Inflammatory macrophage (primary cell): ENCODE data around the gene ANO9.

Source experiments
- DNase-seq, 2 donors: peaks; one replicate each; pipeline ENCODE4 v3.0.0-alpha.2; 2020 to 2022

Gene ANO9

DNA sequence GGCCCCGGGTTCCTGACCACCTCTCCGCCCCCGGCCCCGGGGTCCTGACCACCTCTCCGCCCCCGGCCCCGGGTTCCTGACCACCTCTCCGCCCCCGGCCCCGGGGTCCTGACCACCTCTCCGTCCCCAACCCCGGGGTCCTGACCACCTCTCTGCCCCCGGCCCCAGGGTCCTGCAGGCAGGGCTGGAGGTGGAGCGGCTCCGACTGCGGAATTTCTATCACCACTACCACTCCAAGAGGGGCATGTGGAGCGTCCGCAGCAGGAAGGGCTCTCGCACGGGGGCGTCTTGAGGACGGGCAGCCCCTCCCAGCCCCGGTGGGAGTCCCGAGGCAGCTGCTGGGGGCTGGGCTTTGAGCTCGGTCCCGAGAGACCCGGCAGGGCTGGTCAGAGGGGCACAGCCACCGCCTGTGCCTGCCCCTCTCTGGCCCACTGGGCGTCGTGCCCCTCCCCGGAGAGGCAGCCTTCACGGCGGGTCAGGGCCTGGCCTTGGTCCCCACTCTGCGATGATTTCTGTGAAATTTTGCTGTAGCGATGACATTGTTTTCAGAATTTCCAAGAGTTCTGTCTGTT, 60.2 kb downstream of the ANO9 start:
- DNase-seq = no peak

DNA sequence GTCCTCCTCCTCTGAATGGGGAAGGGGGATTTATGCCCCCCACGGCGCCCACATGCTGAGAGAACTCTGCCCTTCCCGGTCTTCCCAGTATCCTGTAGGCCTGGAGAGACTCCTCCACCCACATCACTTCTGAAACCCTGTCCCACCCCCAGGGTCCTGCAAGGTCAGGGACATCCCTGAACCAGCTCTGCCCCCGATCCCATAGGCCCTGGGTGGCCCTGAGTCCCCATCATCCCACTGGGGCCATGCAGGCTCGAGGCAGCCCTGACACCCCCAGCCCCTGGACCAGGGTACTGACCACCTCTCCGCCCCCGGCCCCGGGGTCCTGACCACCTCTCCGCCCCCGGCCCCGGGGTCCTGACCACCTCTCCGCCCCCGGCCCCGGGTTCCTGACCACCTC, 60.8 kb downstream of the ANO9 start:
- DNase-seq = no peak

DNA sequence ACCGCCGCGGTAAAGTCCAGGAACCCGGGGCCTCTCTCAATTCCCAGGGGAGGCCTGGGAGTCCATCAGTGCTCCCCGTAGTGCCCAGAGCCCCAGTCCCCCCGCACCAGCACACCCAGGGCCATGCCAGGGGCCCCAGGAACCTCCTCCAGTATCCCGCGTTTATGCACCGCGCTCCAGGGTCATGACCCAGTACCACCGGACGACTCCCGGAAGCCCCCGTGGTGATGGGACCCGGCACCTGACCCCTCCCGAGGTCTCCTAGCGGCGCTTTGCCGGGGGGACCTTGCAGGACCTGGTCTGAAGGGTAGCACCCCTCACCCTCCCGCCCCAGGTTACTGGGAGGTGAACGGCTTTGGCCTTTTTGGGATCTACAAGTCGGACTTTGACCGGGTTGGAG, 61.3 kb downstream of the ANO9 start:
- no peak for DNase-seq

DNA sequence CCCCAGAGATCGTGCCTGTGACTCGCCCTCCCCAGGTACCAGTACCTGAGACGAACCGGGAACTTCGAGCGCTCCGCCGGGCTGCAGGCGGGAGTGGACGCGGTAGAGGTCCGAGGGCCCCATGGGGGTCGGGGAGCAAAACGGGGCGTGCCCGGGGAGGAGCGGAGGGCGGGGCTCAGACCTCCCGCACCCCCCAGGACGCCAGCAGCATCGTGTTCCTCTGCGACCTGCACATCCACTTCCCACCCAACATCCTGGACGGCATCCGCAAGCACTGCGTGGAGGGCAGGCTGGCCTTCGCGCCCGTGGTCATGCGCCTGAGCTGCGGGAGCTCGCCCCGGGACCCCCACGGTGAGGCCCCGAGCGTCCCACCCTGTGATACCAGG, 61.7 kb downstream of the ANO9 start:
- DNase-seq = no peak

DNA sequence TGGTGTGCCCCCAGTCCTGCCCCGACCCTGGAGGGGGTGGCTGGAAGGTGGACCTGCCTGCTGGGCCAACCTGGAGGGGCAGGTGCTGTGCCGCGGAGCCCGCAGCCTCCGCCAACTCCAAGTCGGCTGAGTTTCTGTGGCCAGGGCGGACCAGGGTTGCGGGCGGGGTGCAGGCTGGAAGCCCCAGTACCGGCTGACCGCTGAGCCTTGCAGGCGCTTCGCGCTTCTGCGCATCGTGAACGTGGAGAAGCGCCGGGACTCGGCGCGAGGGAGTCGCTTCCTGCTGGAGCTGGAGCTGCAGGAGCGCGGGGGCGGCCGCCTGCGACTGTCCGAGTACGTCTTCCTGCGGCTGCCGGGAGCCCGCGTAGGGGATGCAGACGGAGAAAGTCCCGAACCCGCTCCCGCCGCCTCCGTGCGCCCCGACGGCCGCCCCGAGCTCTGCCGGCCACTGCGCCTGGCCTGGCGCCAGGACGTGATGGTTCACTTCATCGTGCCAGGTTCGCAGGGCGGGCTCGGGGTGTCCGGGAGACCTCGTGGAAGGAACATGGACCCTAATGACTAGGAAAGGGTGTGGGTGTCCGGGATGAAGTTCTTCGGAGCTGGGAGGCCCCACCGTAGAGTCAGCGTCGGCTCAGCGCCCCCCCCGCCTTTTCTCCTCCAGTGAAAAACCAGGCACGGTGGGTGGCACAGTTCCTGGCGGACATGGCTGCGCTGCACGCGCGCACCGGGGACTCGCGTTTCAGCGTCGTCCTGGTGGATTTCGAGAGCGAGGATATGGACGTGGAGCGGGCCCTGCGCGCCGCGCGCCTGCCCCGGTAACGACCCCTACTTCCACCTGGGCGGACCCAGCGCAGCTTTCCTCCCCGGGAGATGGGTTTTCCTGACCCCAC, 62.4 kb downstream of the ANO9 start:
- DNase-seq = no peak

DNA sequence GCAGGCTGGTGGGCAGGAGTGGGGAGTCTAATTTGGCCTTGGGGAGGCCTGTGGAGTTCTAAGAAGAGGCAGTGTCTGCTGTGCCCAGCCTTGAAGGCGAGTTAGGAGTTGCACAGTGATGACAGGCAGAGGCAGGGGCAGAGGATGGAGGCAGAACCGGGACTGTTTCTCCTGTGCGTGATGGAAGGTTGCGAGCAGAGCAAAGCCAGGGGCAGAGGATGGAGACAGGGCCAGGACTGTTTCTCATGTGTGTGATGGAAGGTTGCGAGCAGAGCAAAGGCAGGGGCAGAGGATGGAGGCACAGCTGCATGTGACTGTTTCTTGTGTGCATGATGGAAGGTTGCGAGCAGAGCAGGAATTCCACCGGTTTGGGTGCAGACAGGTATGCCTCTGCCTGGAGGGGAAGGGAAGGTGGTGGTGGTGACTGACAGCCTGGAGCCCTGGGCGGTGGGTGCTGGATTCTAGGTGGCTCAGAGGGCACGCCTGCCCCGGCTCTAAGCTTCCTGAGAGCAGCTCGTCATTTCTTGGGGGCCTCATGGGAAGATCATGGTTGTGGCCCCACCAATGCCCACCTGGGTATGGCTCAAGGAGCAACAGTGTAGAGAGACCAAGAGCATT, 63.8 kb downstream of the ANO9 start:
- no peak for DNase-seq

DNA sequence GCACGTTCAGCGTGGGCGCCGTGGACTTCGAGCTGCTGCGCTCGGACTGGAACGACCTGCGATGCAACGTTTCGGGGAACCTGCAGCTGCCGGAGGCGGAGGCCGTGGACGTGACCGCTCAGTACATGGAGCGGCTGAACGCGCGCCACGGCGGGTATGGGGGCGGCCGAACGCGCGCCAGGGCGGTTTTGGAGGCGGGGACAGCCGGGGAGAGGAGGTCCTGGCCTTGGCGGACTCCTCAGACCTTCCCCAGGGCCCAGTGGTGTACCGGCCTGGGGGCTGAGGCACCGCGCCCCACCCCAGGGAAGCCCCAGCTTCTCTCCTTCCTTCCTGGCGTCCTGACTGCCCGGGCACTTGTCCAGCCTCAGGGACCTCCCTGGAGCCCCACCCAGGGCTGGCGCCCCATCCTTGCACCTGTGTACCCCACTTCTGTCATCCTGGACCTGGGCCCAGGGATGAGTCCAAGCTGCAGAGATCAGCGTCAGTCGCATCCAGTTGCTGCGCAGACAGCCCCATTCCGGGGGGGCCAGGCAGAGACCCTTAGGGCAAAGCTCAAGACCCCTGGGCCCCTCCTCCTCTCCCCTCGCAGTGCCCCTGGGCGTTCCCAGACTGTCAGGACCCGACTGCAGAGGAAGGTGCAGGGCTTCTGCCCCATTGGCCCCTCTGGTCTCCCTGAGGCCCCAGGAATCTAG, 64.5 kb downstream of the ANO9 start:
- no peak for DNase-seq

DNA sequence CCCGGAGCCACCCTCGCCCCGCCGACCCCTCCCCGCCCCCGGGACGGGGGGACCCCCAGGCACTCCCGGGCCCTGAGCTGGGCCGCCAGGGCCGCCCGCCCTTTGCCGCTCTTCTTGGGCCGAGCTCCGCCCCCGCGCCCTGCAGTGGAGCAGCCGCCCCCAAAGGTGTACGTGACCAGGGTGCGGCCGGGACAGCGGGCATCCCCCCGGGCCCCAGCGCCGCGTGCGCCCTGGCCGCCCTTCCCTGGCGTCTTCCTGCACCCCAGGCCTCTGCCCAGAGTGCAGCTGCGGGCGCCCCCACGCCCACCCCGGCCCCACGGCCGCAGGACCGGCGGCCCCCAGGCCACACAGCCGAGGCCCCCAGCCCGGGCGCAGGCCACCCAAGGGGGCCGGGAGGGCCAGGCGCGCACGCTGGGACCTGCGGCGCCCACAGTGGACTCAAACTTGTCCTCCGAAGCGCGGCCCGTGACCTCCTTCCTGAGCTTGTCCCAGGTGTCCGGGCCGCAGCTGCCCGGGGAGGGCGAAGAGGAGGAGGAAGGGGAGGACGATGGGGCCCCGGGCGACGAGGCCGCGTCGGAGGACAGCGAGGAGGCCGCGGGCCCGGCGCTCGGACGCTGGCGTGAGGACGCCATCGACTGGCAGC, 65.2 kb downstream of the ANO9 start:
- DNase-seq = no peak

DNA sequence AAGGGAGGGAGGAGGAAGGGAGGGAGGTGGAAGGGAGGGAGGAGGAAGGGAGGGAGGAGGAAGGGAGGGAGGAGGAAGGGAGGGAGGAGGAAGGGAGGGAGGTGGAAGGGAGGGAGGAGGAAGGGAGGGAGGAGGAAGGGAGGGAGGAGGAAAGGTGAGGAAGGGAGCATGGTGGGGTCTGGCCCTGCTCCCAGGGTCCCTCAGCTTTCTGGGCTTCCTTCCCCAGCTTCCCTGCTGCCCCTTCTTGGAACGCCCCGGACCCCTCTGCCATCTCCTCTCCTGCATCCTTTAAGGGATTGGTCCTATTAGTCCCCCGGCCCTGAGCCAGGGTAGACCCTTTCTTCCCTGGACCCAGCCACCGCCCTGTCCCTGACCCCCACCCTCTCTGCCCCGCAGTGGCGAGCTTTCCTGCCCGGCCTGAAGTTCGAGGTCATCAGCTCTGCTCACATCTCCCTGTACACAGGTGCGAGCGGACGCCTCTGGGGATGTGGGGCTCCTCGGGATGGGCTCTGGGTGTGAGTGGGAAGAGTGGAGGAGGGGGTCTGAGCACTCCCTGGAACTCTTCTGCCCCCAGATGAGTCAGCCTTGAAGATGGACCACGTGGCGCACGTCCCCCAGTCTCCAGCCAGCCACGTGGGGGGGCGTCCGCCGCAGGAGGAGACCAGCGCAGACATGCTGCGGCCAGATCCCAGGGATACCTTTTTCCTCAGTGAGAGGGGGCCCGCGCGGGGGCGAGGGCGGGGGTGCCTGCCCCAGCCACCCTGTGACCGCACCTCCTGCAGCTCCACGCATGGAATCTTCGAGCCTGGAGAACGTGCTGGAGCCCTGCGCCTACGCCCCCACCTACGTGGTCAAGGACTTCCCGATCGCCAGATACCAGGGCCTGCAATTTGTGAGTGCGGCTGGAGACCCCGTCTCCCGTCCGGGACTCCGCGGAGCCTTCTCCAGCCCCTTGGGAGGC, 66.5 kb downstream of the ANO9 start:
- no peak for DNase-seq

DNA sequence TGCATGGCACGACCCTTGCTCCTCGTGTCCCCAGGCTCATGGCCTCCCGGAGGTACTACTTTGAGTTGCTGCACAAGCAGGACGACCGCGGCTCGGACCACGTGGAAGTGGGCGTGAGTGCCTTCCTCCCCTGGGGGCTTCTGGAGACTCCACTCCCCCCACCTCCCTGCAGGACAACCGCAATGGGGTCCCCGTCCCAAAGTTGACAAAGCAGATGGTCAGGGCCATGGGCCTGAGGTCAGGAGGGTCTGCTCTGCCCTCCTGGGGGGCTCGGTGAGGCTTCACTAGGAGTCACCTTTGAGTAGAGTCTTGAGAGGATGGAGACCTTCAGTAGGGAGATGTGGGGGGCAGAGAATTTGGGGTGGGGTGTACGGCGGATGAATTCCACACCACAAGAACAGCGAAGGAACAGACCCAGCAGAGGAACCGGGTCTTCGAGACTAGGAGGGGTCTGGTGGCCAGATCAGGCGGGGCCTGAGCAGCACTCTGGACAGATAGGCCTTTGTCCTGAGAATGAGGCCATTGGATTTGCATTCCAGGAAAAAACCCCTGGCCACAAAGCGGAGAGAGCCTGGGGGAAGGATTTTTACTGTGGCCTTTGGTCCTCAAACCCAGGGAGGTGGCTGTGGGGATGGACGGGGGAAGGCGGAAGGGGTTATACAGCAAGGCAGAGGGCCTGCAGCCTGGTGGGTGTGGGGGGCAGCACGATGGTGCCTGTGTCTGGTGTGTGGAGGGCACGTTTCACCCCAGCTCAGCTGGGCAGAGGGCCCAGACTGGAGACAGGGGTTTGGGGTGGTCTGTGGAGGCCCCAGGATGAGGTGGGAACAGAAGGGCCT, 67.9 kb downstream of the ANO9 start:
- no peak for DNase-seq

DNA sequence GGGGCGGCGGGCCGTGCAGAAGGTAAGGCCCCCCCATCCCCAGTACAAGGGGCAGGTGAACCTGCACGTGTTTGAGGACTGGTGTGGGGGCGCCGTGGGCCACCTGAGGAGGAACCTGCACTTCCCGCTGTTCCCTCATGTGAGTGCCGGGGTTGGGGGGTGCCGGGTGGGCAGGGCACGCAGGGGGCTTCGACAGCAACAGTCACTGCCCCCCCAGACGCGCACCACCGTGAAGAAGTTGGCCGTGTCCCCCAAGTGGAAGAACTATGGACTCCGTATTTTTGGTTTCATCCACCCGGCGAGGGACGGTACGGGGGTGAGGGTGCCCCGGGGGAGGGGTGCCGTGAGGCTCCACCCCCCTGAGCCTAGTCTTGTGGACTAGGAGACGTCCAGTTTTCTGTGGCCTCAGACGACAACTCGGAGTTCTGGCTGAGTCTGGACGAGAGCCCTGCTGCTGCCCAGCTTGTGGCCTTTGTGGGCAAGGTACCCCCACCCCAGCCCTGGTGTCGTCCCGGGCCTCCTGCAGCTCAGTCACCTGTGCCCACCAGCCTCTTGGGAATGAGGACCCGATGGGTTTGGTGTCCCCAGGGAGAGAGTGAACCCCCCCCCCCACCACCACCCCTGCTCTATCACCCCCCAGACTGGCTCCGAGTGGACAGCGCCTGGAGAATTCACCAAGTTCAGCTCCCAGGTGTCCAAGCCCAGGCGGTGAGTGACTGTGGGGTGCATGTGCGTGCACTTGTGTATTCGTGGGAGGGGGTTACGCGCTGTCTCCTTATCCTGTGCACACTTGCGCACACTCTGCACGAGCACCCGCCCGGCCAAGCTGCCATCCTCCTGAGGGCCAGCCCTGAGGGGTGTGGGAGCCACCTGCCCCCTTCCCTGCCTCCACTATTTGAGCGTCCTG, 68.7 kb downstream of the ANO9 start:
- no peak for DNase-seq

DNA sequence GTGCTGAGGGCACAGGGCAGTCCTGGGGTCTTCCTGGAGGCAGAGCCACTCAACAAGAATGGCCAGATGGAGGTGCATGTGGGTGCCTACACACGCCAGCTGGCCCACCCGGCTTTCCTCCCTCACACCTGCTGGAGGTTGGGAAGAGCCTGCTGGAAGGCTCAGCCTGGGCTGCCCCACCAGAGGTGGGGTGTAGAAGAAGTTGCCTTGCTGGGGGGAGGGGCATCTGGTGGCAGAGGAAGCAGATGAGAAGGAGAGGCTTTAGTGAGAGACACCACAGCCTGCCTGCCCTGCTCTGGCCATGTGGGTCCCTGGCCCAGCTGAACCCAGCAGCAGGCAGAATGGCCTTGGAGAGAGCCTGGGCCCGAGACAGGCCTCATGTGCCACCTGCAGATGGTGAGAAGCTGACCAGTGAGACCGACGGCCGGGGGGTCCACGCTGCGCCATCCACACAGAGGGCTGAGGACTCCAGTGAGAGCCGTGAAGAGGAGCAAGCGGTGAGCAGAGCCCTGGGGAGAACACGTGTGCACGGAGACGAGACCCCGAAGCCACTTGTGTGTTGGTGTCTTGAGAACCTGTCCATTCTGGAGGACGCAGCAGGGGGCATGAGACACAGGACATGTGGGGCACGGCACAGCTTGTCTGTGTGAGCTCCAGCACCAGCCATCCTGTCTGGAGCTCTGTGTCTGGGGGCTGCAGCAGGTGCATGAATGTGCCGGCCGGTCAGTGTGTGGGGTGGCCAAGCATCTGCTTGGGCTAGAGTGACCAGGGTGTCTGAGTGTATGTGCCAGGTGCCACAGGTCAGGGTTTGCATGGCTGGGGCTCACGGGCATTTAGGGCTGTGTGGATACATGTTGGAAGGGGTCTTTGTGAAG, 69.9 kb downstream of the ANO9 start:
- no peak for DNase-seq

DNA sequence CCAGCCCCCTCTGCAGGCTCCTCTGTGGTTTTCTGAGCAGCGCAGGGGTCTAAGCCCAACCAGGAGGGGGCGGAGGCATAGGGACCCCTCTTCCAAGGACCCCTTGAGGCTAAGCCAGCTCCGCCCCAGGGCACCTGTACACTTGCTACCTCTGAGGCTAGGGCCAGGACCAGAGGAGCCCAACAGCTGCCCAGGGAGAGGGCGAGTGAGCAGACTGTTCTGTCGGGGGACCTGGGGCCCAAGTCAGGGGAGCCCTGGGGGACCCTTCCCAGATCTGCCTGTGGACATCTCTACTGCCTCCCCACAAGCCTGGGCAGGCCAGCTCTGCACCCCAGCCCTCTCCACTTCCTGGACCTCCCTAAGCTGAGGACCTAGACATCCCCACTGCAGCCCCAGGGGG, 70.8 kb downstream of the ANO9 start:
- no peak for DNase-seq

DNA sequence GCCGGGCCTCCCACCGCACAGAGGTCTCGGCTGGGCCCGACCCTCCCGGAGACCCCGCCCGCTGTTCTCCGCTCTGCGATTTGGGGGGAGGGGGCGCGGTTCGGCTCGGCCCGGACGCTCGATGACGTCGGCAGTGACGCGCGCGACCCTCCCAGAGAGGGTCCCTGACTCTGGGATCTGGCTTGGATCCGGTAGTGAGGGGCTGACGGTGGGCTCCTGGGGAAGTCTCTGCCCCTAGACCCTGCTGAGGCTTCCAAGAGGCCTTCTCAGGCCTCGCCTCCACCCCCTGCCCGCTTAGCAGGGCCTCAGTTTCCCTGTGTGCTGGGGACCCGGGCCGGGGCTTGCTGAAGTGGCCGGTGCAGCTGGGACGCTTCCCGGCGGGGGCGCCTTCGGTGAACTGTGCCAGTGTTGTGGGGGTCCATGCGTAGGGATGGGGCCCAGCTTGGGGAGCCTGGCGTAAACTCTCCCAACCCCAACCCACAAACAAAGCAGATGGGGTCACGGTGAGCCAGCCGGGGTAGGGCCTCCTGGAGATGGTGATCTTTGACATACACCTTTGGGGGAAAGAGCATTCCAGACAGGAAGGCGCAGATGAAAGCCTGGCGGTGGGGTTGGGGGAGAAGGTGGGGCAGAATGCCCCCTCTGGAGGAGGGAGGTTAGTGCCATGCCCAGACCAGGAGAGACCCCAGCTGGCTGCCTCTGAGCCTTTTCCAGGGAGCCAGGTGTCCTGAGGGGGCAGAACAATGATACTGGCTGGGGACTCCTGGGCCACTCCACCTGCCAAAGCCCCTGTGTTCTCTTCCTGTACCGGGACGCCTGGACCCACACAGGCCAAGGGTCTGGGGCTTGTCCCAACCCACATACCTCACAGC, 71.5 kb downstream of the ANO9 start:
- DNase-seq = no peak

DNA sequence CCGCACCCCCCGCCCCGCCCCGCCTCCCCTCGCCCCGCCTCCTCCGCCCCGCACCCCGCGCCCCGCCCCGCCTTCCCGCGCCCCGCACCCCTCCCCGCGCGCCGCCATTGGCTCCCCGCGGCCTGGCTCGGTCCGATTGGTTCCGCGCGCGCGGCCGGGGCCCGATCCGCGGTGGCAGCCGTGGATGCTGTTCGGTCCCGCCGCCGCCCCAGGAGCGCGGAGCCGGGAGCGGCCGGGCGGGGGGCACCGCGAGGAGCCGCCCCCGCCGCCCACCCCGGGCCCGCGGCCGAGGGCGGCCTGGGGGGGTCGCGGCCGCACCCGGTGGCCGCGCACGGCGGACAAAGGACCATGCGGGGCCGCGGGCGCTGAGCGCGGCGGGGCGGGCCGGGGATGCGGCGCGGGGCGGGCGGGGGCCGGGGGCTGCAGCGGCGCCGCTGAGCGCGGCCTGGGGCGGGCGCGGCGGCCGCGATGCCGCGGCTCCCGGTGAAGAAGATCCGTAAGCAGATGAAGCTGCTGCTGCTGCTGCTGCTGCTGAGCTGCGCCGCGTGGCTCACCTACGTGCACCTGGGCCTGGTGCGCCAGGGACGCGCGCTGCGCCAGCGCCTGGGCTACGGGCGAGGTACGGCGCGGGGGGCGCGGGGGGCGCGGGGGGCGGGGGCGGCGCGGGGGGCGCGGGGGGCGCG, 72.3 kb downstream of the ANO9 start, which contains the start of gene B4GALNT4:
Gene B4GALNT4 (plus strand): TSS at position 164 of the 683 bp plus-strand sequence. CDS start 305 bp downstream, at position 469.
- DNase-seq = no peak

DNA sequence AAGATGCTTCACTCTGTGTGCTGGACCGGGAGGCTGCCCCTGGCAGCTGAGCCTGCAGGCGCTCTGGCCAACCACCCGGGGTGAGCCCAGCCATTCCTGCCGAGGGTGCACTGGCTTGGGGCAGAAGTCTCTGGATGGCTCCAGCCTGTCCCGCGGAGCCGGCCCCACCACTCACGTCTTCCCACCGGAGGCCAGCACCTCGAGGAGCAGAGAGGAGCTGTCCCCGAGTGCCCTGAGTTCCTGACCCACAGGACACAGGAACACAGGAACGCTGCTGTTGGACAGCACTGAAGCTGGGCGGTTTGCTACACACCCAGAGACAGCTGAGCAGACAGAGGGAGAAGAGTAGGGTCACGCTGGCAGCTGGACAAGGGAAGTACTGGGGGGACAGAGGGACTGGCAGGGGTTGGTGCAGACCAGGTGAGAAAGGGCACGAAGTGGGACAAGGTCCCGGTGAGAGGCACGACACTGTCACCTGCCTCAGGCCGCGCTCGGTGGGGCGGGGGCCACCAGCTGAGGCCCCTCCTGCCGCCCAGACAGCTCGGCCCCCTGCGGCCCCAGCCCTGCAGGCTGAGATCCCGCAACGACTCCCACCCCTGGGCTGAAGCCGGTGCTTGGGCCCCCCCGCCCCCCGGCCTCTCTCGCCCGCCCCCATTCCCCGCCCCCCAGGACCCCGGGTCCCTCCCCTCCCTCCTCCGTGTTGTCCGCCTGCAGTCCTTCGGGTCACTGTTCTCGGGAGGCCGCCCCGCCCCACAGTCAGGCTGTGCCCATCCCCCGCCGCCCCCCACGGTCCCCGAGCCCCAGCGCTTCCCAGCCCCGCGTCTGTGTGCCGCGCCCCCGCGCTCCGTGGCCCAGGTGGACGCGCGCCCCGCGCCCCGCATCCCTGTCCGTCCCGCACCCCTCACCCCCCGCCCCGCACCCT, 73.1 kb downstream of the ANO9 start:
- DNase-seq = no peak
